BLaER1 treated with 17β-estradiol and CSF1 and Interleukin-3, amounts not matched to agents 10 nM and 100 nM (cell line): Measurements from ENCODE around the gene MAPK14.
"Not testable (repeated sequence)": the region's sequence is repeated elsewhere in the genome, so short reads cannot be mapped to it uniquely, and the experiment has no call there.

Experiments used
- H3K27ac ChIP-seq, 11 experiments: shearing (Covaris generic); formaldehyde crosslinking; 2 replicates each; pipeline ENCODE4 v1.8.1; 2022
- H3K27me3 ChIP-seq, 11 experiments: shearing (Covaris generic); formaldehyde crosslinking; 2 replicates each; pipeline ENCODE4 v1.8.1; 2022
- H3K36me3 ChIP-seq, 11 experiments: shearing (Covaris generic); formaldehyde crosslinking; 2 replicates each; pipeline ENCODE4 v1.8.1; 2022
- H3K4me1 ChIP-seq, 10 experiments: shearing (Covaris generic); formaldehyde crosslinking; 2 replicates each; pipeline ENCODE4 v1.8.1; 2022
- H3K4me2 ChIP-seq, 11 experiments: shearing (Covaris generic); formaldehyde crosslinking; 2 replicates each; pipeline ENCODE4 v1.8.1; 2022
- H3K4me3 ChIP-seq, 10 experiments: shearing (Covaris generic); formaldehyde crosslinking; 2 replicates each; pipeline ENCODE4 v1.8.1; 2022
- H3K9ac ChIP-seq, 11 experiments: shearing (Covaris generic); formaldehyde crosslinking; 2 replicates each; pipeline ENCODE4 v1.8.1; 2022
- H3K9me3 ChIP-seq, 11 experiments: shearing (Covaris generic); formaldehyde crosslinking; replicated peaks in 1 of 11; 2 replicates each; pipeline ENCODE4 v1.8.1; 2022
- H4K20me1 ChIP-seq, 11 experiments: shearing (Covaris generic); formaldehyde crosslinking; 2 replicates each; pipeline ENCODE4 v1.8.1; 2022
- Cebpa-rat ChIP-seq, 11 experiments: shearing (Covaris generic); IDR thresholded peaks; 2 replicates each; pipeline ENCODE4 v1.8.1; 2022

Gene MAPK14

GRCh38 chr6:36078159-36078558, 50.6 kb downstream of the MAPK14 start:
- peaks cover 35 to 55% (median 46%) of the 10 kb centered on the region in 11 experiments for H3K9me3 ChIP-seq
- no peak overlapping the region for H3K9ac ChIP-seq
- H3K4me2 ChIP-seq, result no peak overlapping the region
- H3K27me3 ChIP-seq, result no peaks in the 10 kb centered on the region
- no peak overlapping the region for H3K27ac ChIP-seq
- peaks cover 8 to 51% (median 32%) of the 10 kb centered on the region in 11 experiments; a peak in 21 of 22 replicates for H4K20me1 ChIP-seq
- H3K4me3 ChIP-seq, result no peak overlapping the region
- TF ChIP-seq Cebpa-rat (IDR thresholded peaks at IDR 0.05), result no peak
- H3K36me3 ChIP-seq, result peaks cover 90 to 100% (median 99%) of the 10 kb centered on the region in 11 experiments
- H3K4me1 ChIP-seq, result peaks cover 0 to 13% (median 0%) of the 10 kb centered on the region in 10 experiments; a peak in 2 of 20 replicates

GRCh38 chr6:36079601-36080000, 52.0 kb downstream of the MAPK14 start:
- Histone ChIP-seq H3K27me3 (no peaks in the 10 kb centered on the region), H3K4me2 (no peak overlapping the region), H3K4me3 (0 out of 20 replicates have a peak overlapping the region, but pooled peaks of 1 of the 10 experiments have one; percentile 4), H4K20me1 (peaks cover 6 to 37% (median 18%) of the 10 kb centered on the region in 11 experiments; a peak in 18 of 22 replicates), H3K27ac (no peak overlapping the region), H3K9me3 (peaks cover 47 to 69% (median 60%) of the 10 kb centered on the region in 11 experiments), H3K36me3 (peaks cover 94 to 100% (median 100%) of the 10 kb centered on the region in 11 experiments), H3K4me1 (peaks cover 0 to 13% (median 0%) of the 10 kb centered on the region in 10 experiments; a peak in 2 of 20 replicates), H3K9ac (no peak overlapping the region)
- no peak for TF ChIP-seq Cebpa-rat (IDR thresholded peaks at IDR 0.05)

- H3K36me3 ChIP-seq, result peaks cover 84 to 100% (median 99%) of the 10 kb centered on the region in 11 experiments
- H3K4me1 ChIP-seq, result no peaks in the 10 kb centered on the region
- no peaks in the 10 kb centered on the region for H3K27me3 ChIP-seq
- peaks cover 0 to 12% (median 0%) of the 10 kb centered on the region in 11 experiments; a peak in 5 of 22 replicates for H4K20me1 ChIP-seq
- H3K4me3 ChIP-seq, result no peak overlapping the region
- no peak overlapping the region for H3K4me2 ChIP-seq
- H3K9me3 ChIP-seq, result peaks cover 47 to 95% (median 83%) of the 10 kb centered on the region in 11 experiments
- no peak overlapping the region for H3K9ac ChIP-seq
- no peak overlapping the region for H3K27ac ChIP-seq
- no peak for TF ChIP-seq Cebpa-rat (IDR thresholded peaks at IDR 0.05)
These were observed 54.7 kb downstream of the MAPK14 start for GRCh38 chr6:36082318-36082717.

- no peaks in the 10 kb centered on the region for H3K4me1 ChIP-seq
- peaks cover 0 to 8% (median 0%) of the 10 kb centered on the region in 11 experiments; a peak in 1 of 22 replicates for H4K20me1 ChIP-seq
- peaks cover 47 to 95% (median 89%) of the 10 kb centered on the region in 11 experiments for H3K9me3 ChIP-seq
- no peak for TF ChIP-seq Cebpa-rat (IDR thresholded peaks at IDR 0.05)
- H3K4me2 ChIP-seq, result no peak overlapping the region
- H3K27ac ChIP-seq, result no peak overlapping the region
- no peaks in the 10 kb centered on the region for H3K27me3 ChIP-seq
- peak overlapping the region in 1 of 10 experiments; percentile 2; a peak in 2 of 20 replicates for H3K4me3 ChIP-seq
- H3K36me3 ChIP-seq, result peaks cover 72 to 100% (median 98%) of the 10 kb centered on the region in 11 experiments
- H3K9ac ChIP-seq, result no peak overlapping the region
These were observed 55.8 kb downstream of the MAPK14 start for GRCh38 chr6:36083446-36083845.

GRCh38 chr6:36088204-36088603, 60.6 kb downstream of the MAPK14 start:
- H3K4me3 ChIP-seq, H3K4me1 ChIP-seq, H3K4me2 ChIP-seq, H3K9ac ChIP-seq, H3K27me3 ChIP-seq, H3K27ac ChIP-seq: not testable (repeated sequence)
- H3K9me3 ChIP-seq, result peaks cover 8 to 49% (median 44%) of the 10 kb centered on the region in 11 experiments; a peak in 21 of 22 replicates
- peaks cover 0 to 38% (median 9%) of the 10 kb centered on the region in 11 experiments; a peak in 7 of 22 replicates for H4K20me1 ChIP-seq
- peaks cover 44 to 100% (median 90%) of the 10 kb centered on the region in 11 experiments for H3K36me3 ChIP-seq

GRCh38 chr6:36089048-36089447, 61.4 kb downstream of the MAPK14 start:
- H3K4me3 ChIP-seq, result no peak overlapping the region
- peaks cover 0 to 43% (median 10%) of the 10 kb centered on the region in 11 experiments; a peak in 10 of 22 replicates for H4K20me1 ChIP-seq
- peaks cover 36 to 95% (median 83%) of the 10 kb centered on the region in 11 experiments for H3K36me3 ChIP-seq
- no peaks in the 10 kb centered on the region for H3K27me3 ChIP-seq
- peaks cover 4 to 40% (median 35%) of the 10 kb centered on the region in 11 experiments; a peak in 20 of 22 replicates for H3K9me3 ChIP-seq
- no peak overlapping the region for H3K9ac ChIP-seq
- TF ChIP-seq Cebpa-rat (IDR thresholded peaks at IDR 0.05), result no peak
- peaks cover 0 to 7% (median 0%) of the 10 kb centered on the region in 10 experiments; a peak in 2 of 20 replicates for H3K4me1 ChIP-seq
- H3K4me2 ChIP-seq, result no peak overlapping the region
- no peak overlapping the region for H3K27ac ChIP-seq

GRCh38 chr6:36094238-36094637, 66.6 kb downstream of the MAPK14 start:
- H3K9me3 ChIP-seq, result no peaks in the 10 kb centered on the region
- H3K4me2 ChIP-seq, result no peak overlapping the region
- peaks cover 0 to 26% (median 14%) of the 10 kb centered on the region in 10 experiments; a peak in 12 of 20 replicates for H3K4me1 ChIP-seq
- peak overlapping the region in 1 of 11 experiments; percentile 37; a peak in 2 of 22 replicates for H3K9ac ChIP-seq
- H3K27ac ChIP-seq, result no peak overlapping the region
- no peak for TF ChIP-seq Cebpa-rat (IDR thresholded peaks at IDR 0.05)
- no peak overlapping the region for H3K4me3 ChIP-seq
- H3K36me3 ChIP-seq, result peaks cover 46 to 79% (median 63%) of the 10 kb centered on the region in 11 experiments
- no peaks in the 10 kb centered on the region for H3K27me3 ChIP-seq
- H4K20me1 ChIP-seq, result peaks cover 0 to 53% (median 14%) of the 10 kb centered on the region in 11 experiments; a peak in 10 of 22 replicates

GRCh38 chr6:36094753-36095496, 67.3 kb downstream of the MAPK14 start:
- no peaks in the 10 kb centered on the region for H3K9me3 ChIP-seq
- peaks cover 0 to 48% (median 14%) of the 10 kb centered on the region in 11 experiments; a peak in 10 of 22 replicates for H4K20me1 ChIP-seq
- no peak overlapping the region; a peak in 1 of 22 replicates for H3K27ac ChIP-seq
- no peaks in the 10 kb centered on the region for H3K27me3 ChIP-seq
- peaks cover 0 to 30% (median 19%) of the 10 kb centered on the region in 10 experiments; a peak in 13 of 20 replicates for H3K4me1 ChIP-seq
- H3K4me2 ChIP-seq, result peak overlapping the region in 1 of 11 experiments; percentile 18; a peak in 1 of 22 replicates
- peaks cover 48 to 79% (median 63%) of the 10 kb centered on the region in 11 experiments for H3K36me3 ChIP-seq
- no peak for TF ChIP-seq Cebpa-rat (IDR thresholded peaks at IDR 0.05)
- H3K4me3 ChIP-seq, result no peak overlapping the region
- H3K9ac ChIP-seq, result peak overlapping the region in 2 of 11 experiments; percentile 15 to 37; a peak in 2 of 22 replicates
